Neuronal stem cell (in vitro differentiated cells): ENCODE results near the gene SMAP2.
A peak's percentile ranks its signal among the peaks of the same experiment; 100 is the strongest.

ENCODE experiments used
- DNase-seq: peaks from one replicate; pipeline ENCODE4 v3.0.0-alpha.2; 2013; ENCODE audit warnings: low spot score
- H2AFZ ChIP-seq: one replicate; pipeline ENCODE4 v1.6.1; 2013; ENCODE audit warnings: mild to moderate bottlenecking, low read length, inconsistent platforms
- H2AK5ac ChIP-seq: 2 replicates; pipeline ENCODE4 v1.6.1; 2013; ENCODE audit warnings: low read depth, mild to moderate bottlenecking, inconsistent platforms, low read length, moderate library complexity, mixed read lengths
- H2BK120ac ChIP-seq: 2 replicates; pipeline ENCODE4 v1.6.1; 2013; ENCODE audit warnings: low read depth, mild to moderate bottlenecking, inconsistent platforms, low read length, moderate library complexity, mixed read lengths
- H2BK12ac ChIP-seq: one replicate; pipeline ENCODE4 v1.6.1; 2013; ENCODE audit warnings: low read length, inconsistent platforms
- H2BK15ac ChIP-seq: 2 replicates; pipeline ENCODE4 v1.6.1; 2013; ENCODE audit warnings: mild to moderate bottlenecking, low read length, inconsistent platforms, mixed read lengths
- H2BK5ac ChIP-seq: one replicate; pipeline ENCODE4 v1.6.1; 2013; ENCODE audit warnings: inconsistent platforms, mild to moderate bottlenecking, low read length, moderate library complexity
- H3K14ac ChIP-seq: one replicate; pipeline ENCODE4 v1.6.1; 2013; ENCODE audit warnings: low read length, inconsistent platforms
- H3K18ac ChIP-seq: 2 replicates; pipeline ENCODE4 v1.6.1; 2013; ENCODE audit warnings: low read length, inconsistent platforms
- H3K23ac ChIP-seq: 2 replicates; pipeline ENCODE4 v1.6.1; 2013; ENCODE audit warnings: low read depth, mild to moderate bottlenecking, mixed read lengths, low read length, inconsistent platforms; ENCODE audit not compliant: poor library complexity
- H3K27ac ChIP-seq: replicated peaks from 3 replicates; pipeline ENCODE4 v1.5.1; 2013; ENCODE audit warnings: low read length, inconsistent platforms
- H3K27me3 ChIP-seq, 3 experiments: 2 replicates each; pipeline ENCODE4 v1.6.1; 2013; ENCODE audit warnings: low read length in 3 of 3, mild to moderate bottlenecking in 2 of 3, inconsistent platforms in 1 of 3, low read depth in 1 of 3, mixed read lengths in 1 of 3, moderate library complexity in 1 of 3; ENCODE audit not compliant: control insufficient read depth in 3 of 3, insufficient read depth in 3 of 3
- H3K36me3 ChIP-seq, 2 donors: replicated peaks in 1 of 2; 2 replicates each; pipeline ENCODE4 v1.6.1; 2013; ENCODE audit warnings: low read length in 2 of 2; ENCODE audit not compliant: control insufficient read depth in 2 of 2, insufficient read depth in 2 of 2
- H3K4ac ChIP-seq: 2 replicates; pipeline ENCODE4 v1.6.1; 2013; ENCODE audit warnings: inconsistent platforms, mild to moderate bottlenecking, low read length, moderate library complexity
- H3K4me1 ChIP-seq, 2 donors: 1 replicate in 1 of 2; 2 replicates in 1 of 2; pipeline ENCODE4 v1.6.1; 2013; ENCODE audit warnings: low read length in 2 of 2, low read depth in 1 of 2; ENCODE audit not compliant: control insufficient read depth in 2 of 2, insufficient read depth in 1 of 2
- H3K4me2 ChIP-seq: one replicate; pipeline ENCODE4 v1.6.1; 2013; ENCODE audit warnings: mild to moderate bottlenecking, low read length, inconsistent platforms; ENCODE audit not compliant: insufficient read depth, poor library complexity, severe bottlenecking
- H3K4me3 ChIP-seq, 2 donors: 2 replicates each; pipeline ENCODE4 v1.5.1; 2013; ENCODE audit warnings: low read length in 2 of 2, mild to moderate bottlenecking in 2 of 2, inconsistent platforms in 1 of 2, moderate library complexity in 1 of 2
- H3K79me1 ChIP-seq: one replicate; pipeline ENCODE4 v1.6.1; 2013; ENCODE audit warnings: low read depth, mild to moderate bottlenecking, inconsistent platforms, low read length, moderate library complexity
- H3K9ac ChIP-seq: one replicate; pipeline ENCODE4 v1.6.1; 2013; ENCODE audit warnings: mild to moderate bottlenecking, low read depth, low read length, inconsistent platforms; ENCODE audit not compliant: poor library complexity
- H3K9me3 ChIP-seq, 2 donors: replicated peaks in 1 of 2; 2 replicates each; pipeline versions ENCODE3 to v1.6.1; 2013; ENCODE audit warnings: low read length in 2 of 2, mild to moderate bottlenecking in 2 of 2, inconsistent platforms in 1 of 2, low read depth in 1 of 2, mixed read lengths in 1 of 2, moderate library complexity in 1 of 2; ENCODE audit not compliant: control insufficient read depth in 2 of 2, insufficient read depth in 1 of 2
- H4K8ac ChIP-seq: one replicate; pipeline ENCODE4 v1.6.1; 2013; ENCODE audit warnings: low read depth, mild to moderate bottlenecking, inconsistent platforms, low read length, moderate library complexity
- H4K91ac ChIP-seq: one replicate; pipeline ENCODE4 v1.6.1; 2013; ENCODE audit warnings: low read length, low read depth, mild to moderate bottlenecking, inconsistent platforms; ENCODE audit not compliant: poor library complexity
- WGBS, 2 donors: extraction: QIAGEN DNeasy Blood & Tissue Kit; methylation state at CpG; one replicate each; pipeline ENCODE4 v1.1.7; 2013; ENCODE audit warnings: missing lambda C conversion rate in 2 of 2, mixed read lengths in 1 of 2; ENCODE audit not compliant: insufficient read length in 2 of 2, insufficient replicate concordance in 1 of 2; ENCODE audit errors: extremely low coverage in 2 of 2; 5-methylcytosine and 5-hydroxymethylcytosine counted together

Gene SMAP2

GRCh38 chr1:40352126-40352525 is 21.4 kb upstream of the SMAP2 start:
- no peaks in the 10 kb centered on the region for H3K9me3 ChIP-seq
- H3K79me1 ChIP-seq = no peaks in the 10 kb centered on the region
- H3K4me2 ChIP-seq = no peak overlapping the region
- no peak overlapping the region for H4K91ac ChIP-seq
- H3K14ac ChIP-seq = no peak overlapping the region
- H3K18ac ChIP-seq = no peak overlapping the region
- no peak overlapping the region for H2BK12ac ChIP-seq
- no peak overlapping the region for H4K8ac ChIP-seq
- no peak overlapping the region for H3K9ac ChIP-seq
- no peaks in the 10 kb centered on the region for H3K36me3 ChIP-seq
- no peak overlapping the region for H2BK120ac ChIP-seq
- H2BK15ac ChIP-seq = no peak overlapping the region
- no peak for DNase-seq
- no peak overlapping the region for H3K23ac ChIP-seq
- no peak overlapping the region for H2AK5ac ChIP-seq
- no peak overlapping the region for H3K4me3 ChIP-seq
- no peaks in the 10 kb centered on the region for H3K4me1 ChIP-seq
- WGBS, 2 donors = no CpG with 5 or more reads among the region's 3 CpGs
- no peak overlapping the region for H3K27ac ChIP-seq
- H2BK5ac ChIP-seq = no peak overlapping the region
- no peak overlapping the region for H2AFZ ChIP-seq
- no peak overlapping the region for H3K4ac ChIP-seq
- H3K27me3 ChIP-seq = peaks cover 0 to 3% (median 0%) of the 10 kb centered on the region in 3 experiments

- no CpG with 5 or more reads among the region's 3 CpGs for WGBS, 2 donors
- no peak overlapping the region for H3K9ac ChIP-seq
- H2BK120ac ChIP-seq = no peak overlapping the region
- H3K79me1 ChIP-seq = no peaks in the 10 kb centered on the region
- no peak overlapping the region for H2AFZ ChIP-seq
- H3K4me2 ChIP-seq = no peak overlapping the region
- H3K27ac ChIP-seq = no peak overlapping the region
- no peaks in the 10 kb centered on the region for H3K36me3 ChIP-seq
- no peak overlapping the region for H3K23ac ChIP-seq
- H4K91ac ChIP-seq = no peak overlapping the region
- H2BK15ac ChIP-seq = no peak overlapping the region
- H3K9me3 ChIP-seq = no peaks in the 10 kb centered on the region
- no peak overlapping the region for H2BK5ac ChIP-seq
- no peak overlapping the region for H2BK12ac ChIP-seq
- H3K4me3 ChIP-seq = no peak overlapping the region
- no peaks in the 10 kb centered on the region for H3K4me1 ChIP-seq
- no peak overlapping the region for H3K4ac ChIP-seq
- peaks cover 0 to 3% (median 0%) of the 10 kb centered on the region in 3 experiments for H3K27me3 ChIP-seq
- H2AK5ac ChIP-seq = no peak overlapping the region
- H3K18ac ChIP-seq = peak overlapping the region; percentile 64
- DNase-seq = no peak
- no peak overlapping the region for H4K8ac ChIP-seq
- no peak overlapping the region for H3K14ac ChIP-seq
Measured at GRCh38 chr1:40353082-40353481, 20.4 kb upstream of the SMAP2 start.

- Histone ChIP-seq H2BK15ac (no peak overlapping the region), H3K4ac (no peak overlapping the region), H3K27ac (no peak overlapping the region), H3K14ac (no peak overlapping the region), H2BK120ac (no peak overlapping the region), H2AFZ (no peak overlapping the region), H3K79me1 (no peaks in the 10 kb centered on the region), H3K9me3 (no peaks in the 10 kb centered on the region), H2BK5ac (no peak overlapping the region), H3K4me3 (no peak overlapping the region), H2AK5ac (no peak overlapping the region), H4K91ac (no peak overlapping the region), H3K4me1 (no peaks in the 10 kb centered on the region), H3K36me3 (no peaks in the 10 kb centered on the region), H3K9ac (no peak overlapping the region), H2BK12ac (no peak overlapping the region), H4K8ac (no peak overlapping the region), H3K4me2 (no peak overlapping the region), H3K23ac (no peak overlapping the region), H3K18ac (no peak overlapping the region), H3K27me3 (no peaks in the 10 kb centered on the region)
- no peak for DNase-seq
Measured at GRCh38 chr1:40357625-40358024, 15.9 kb upstream of the SMAP2 start.

- Histone ChIP-seq H4K91ac (no peak overlapping the region), H2BK15ac (no peak overlapping the region), H3K36me3 (no peaks in the 10 kb centered on the region), H3K4ac (no peak overlapping the region), H3K9me3 (no peaks in the 10 kb centered on the region), H3K9ac (no peak overlapping the region), H4K8ac (no peak overlapping the region), H2AFZ (no peak overlapping the region), H3K23ac (no peak overlapping the region), H3K4me3 (no peak overlapping the region), H2AK5ac (no peak overlapping the region), H3K18ac (no peak overlapping the region), H3K79me1 (no peaks in the 10 kb centered on the region), H3K4me1 (no peaks in the 10 kb centered on the region), H2BK12ac (no peak overlapping the region), H3K4me2 (no peak overlapping the region), H2BK5ac (no peak overlapping the region), H3K27me3 (no peaks in the 10 kb centered on the region), H2BK120ac (no peak overlapping the region), H3K27ac (no peak overlapping the region), H3K14ac (no peak overlapping the region)
- DNase-seq = no peak
Measured at GRCh38 chr1:40360631-40361030, 12.9 kb upstream of the SMAP2 start.
